Measurements from ENCODE around the gene MAP4K3. TPM values are rescaled to one million over a fixed set of nuclear protein-coding genes. Genes with fewer than 3 reads are reported as not detected.

MAP4K3 gene
- total and polyA plus RNA-seq, 2 of the 8 experiments (the other 6 are each of a cell fraction or from before 2014, with no cell fraction given), result 11.4 to 63.0 TPM

GRCh38 chr2:39373181-39373802 lies 63.8 kb downstream of the MAP4K3 start (continued):
- no peak for TF ChIP-seq CHD7 (IDR thresholded peaks at IDR 0.05; ENCODE audit: insufficient replicate concordance, low read length)
- TF ChIP-seq YY1 (IDR thresholded peaks at IDR 0.05; ENCODE audit: low read depth, low read length), result no peak
- TF ChIP-seq ATF3 (IDR thresholded peaks at IDR 0.05; ENCODE audit: insufficient read depth, low read depth, low read length), result no peak
- TF ChIP-seq TAF7 (optimal IDR thresholded peaks at IDR 0.05; ENCODE audit: borderline replicate concordance, low read depth, low read length), result no peak
- no peak for TF ChIP-seq ASH2L (IDR thresholded peaks at IDR 0.05; ENCODE audit: low read length)
- TF ChIP-seq MAX (IDR thresholded peaks at IDR 0.05), result no peak
- TF ChIP-seq SUZ12 (IDR thresholded peaks at IDR 0.05; ENCODE audit: low read length), result no peak
- TF ChIP-seq ZNF274 (IDR thresholded peaks at IDR 0.05; ENCODE audit: borderline replicate concordance, extremely low read depth, low read length), result no peak
- no peak for TF ChIP-seq EGR1 (IDR thresholded peaks at IDR 0.05; ENCODE audit: borderline replicate concordance, low read depth, low read length)
- TF ChIP-seq RFX5 (IDR thresholded peaks at IDR 0.05; ENCODE audit: borderline replicate concordance, low read depth, low read length), result no peak
